HCT116 (cell line): Measurements from ENCODE around the gene FBXW2.

Experiments
- EZH2 ChIP-seq: fragments of 200-600 bp; sonication (generic); IDR thresholded peaks from 2 replicates; pipeline ENCODE4 v1.6.1; 2017; ENCODE audit warnings: antibody characterized with exemption, mixed run types
- RAD21 ChIP-seq: IDR thresholded peaks from 2 replicates; pipeline ENCODE4 v1.6.1; 2012; ENCODE audit warnings: low read depth, mild to moderate bottlenecking
- ZFX ChIP-seq: fragments of 450-650 bp; IDR thresholded peaks from 2 replicates; pipeline ENCODE4 v1.6.1; 2017
- TF ChIP-seq, protein P1 (sequence below), 3 experiments: fragments of 200-600 bp in 1 of 3; sonication (generic) in 1 of 3; IDR thresholded peaks in 2 of 3; conservative IDR thresholded peaks in 1 of 3; 2 replicates each; pipeline ENCODE4 v1.5.1; 2012 to 2017; ENCODE audit warnings: low read depth in 2 of 3, low read length in 2 of 3, antibody characterized with exemption in 1 of 3, borderline replicate concordance in 1 of 3, control low read depth in 1 of 3, mild to moderate bottlenecking in 1 of 3, mixed read lengths in 1 of 3, mixed run types in 1 of 3, moderate library complexity in 1 of 3; ENCODE audit not compliant: insufficient read depth in 1 of 3

DNA sequence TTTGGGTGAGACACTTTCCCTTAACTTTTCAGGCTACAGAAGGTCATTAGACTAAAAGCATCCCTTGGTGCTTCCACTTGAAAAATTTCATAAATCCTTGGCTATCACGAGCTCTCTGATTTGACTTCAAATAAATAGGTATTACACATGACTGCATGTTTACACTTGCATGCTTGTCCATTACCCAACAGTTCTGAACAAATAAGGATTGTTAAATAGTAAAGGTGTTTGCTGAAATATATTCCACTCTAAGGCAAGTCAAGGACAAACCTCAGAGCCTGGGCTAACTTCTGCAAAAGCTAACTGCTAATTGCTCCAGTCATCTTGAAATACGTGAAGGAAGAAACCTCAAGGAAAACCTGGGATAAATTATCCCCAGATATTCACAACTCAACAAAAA lies 14.5 kb downstream of the FBXW2 start:
- TF ChIP-seq, protein P1, sequence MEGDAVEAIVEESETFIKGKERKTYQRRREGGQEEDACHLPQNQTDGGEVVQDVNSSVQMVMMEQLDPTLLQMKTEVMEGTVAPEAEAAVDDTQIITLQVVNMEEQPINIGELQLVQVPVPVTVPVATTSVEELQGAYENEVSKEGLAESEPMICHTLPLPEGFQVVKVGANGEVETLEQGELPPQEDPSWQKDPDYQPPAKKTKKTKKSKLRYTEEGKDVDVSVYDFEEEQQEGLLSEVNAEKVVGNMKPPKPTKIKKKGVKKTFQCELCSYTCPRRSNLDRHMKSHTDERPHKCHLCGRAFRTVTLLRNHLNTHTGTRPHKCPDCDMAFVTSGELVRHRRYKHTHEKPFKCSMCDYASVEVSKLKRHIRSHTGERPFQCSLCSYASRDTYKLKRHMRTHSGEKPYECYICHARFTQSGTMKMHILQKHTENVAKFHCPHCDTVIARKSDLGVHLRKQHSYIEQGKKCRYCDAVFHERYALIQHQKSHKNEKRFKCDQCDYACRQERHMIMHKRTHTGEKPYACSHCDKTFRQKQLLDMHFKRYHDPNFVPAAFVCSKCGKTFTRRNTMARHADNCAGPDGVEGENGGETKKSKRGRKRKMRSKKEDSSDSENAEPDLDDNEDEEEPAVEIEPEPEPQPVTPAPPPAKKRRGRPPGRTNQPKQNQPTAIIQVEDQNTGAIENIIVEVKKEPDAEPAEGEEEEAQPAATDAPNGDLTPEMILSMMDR (IDR thresholded peaks at IDR 0.05 in 2 of 3, conservative IDR thresholded peaks at IDR 0.05 in 1 of 3; ENCODE audit: borderline replicate concordance in 1 of 3, insufficient read depth in 1 of 3, low read depth in 2 of 3, low read length in 2 of 3): no peak
- TF ChIP-seq RAD21 (no peak), EZH2 (no peak), ZFX (no peak)
